GM12872 (cell line): Measurements from ENCODE around the gene COL4A6.

Experiments
- TF ChIP-seq, protein P1 (sequence below): IDR thresholded peaks from 3 replicates; pipeline ENCODE4 v1.5.1; 2011; ENCODE audit warnings: low read depth, mild to moderate bottlenecking, low read length, moderate library complexity; ENCODE audit not compliant: insufficient read depth

The COL4A6 gene

GRCh38 chrX:108169768-108170167 is 268.5 kb downstream of the COL4A6 start:
- TF ChIP-seq, protein P1, sequence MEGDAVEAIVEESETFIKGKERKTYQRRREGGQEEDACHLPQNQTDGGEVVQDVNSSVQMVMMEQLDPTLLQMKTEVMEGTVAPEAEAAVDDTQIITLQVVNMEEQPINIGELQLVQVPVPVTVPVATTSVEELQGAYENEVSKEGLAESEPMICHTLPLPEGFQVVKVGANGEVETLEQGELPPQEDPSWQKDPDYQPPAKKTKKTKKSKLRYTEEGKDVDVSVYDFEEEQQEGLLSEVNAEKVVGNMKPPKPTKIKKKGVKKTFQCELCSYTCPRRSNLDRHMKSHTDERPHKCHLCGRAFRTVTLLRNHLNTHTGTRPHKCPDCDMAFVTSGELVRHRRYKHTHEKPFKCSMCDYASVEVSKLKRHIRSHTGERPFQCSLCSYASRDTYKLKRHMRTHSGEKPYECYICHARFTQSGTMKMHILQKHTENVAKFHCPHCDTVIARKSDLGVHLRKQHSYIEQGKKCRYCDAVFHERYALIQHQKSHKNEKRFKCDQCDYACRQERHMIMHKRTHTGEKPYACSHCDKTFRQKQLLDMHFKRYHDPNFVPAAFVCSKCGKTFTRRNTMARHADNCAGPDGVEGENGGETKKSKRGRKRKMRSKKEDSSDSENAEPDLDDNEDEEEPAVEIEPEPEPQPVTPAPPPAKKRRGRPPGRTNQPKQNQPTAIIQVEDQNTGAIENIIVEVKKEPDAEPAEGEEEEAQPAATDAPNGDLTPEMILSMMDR, result no peak

- TF ChIP-seq, protein P1, result no peak
Observed at GRCh38 chrX:108168961-108169740, 269.1 kb downstream of the COL4A6 start.

DNA sequence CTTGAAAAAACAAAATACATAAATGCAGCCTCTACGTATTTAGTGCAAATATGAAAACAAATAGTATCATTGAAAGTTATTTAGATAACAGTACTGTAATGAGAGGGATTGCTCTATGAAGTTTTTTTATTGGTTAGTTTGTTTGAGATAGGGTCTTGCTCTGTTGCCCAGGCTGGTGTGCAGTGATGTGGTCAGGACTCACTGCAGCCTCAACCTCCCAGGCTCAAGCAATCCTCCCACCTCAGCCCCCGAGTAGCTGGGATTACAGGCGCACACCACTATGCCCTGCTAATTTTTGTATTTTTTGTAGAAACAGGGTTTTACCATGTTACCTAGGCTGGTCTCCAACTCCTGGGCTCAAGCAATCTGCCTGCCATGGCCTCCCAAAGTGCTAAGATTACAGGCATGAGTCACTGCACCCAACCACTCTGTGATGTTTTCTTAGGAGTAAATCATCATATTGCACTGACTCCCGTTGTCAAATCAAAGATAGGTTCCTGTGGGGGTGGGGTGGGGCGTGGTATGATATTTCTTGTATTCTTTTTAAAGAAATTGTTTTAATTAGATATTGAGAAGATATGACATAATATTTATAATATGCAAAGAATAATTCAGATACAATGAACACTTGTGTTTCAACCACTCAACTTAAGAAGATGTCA is 270.9 kb downstream of the COL4A6 start:
- TF ChIP-seq, protein P1, result no peak

GRCh38 chrX:108165383-108166111 is 272.7 kb downstream of the COL4A6 start:
- TF ChIP-seq, protein P1, result peak; percentile 34; the same call in 2 of the 3 replicates

DNA sequence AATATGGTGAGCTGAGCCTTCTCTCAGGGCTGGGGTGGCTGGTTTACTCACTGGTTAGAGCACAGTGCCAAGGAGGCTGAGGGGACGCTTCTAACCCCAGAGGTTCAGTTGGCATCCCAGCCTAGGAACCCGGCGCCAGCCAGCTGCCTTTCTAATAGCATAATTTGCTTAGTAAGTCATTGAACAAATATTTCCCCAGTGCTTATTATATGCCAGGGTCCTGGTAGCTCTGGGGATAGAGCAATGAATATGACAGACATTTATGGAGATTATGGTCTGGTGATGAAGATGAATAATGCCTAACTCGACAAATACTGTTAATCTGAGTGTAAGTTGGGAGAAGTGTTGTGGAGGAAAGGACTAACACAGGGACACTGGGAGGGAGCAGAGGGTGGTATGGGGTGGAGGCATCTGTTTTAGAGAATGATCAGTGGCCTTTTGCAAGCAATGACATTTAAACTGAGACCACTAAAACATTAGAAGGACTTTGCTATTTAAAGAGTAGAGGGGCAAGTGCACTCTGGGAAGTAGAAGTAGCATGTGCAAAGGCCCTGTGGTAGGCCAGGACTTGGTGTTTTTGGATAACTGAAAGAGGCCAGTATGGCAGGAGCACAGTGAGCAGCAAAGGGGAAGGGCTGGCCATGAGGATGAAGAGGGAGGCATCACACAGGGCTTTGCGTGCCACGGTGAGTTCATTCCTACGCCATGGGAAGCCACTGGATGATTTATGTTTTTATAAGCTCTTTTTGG is 274.7 kb downstream of the COL4A6 start:
- TF ChIP-seq, protein P1, result no peak

DNA sequence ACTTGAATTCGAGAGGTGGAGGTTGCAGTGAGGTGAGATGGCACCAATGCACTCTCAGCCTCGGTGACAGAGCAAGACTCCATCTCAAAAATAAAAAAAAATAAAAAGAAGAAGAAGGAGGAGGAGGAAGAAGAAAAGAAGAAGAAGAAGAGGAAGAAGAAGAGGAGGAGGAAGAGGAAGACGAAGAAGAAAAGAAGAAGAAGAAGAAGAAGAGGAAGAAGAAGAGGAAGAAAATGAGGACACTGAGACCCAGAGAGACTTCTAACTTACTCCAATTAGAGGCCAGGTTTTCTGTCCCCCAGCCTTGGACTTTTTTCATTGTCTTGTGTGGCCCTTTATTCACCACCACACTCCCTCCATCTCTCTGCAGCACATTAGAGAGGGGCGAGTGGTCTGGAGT is 276.0 kb downstream of the COL4A6 start:
- TF ChIP-seq, protein P1, result no peak
